Vagina (tissue), 2 donors: Measurements from ENCODE around the gene LHFPL3. TPM values are rescaled to one million over a fixed set of nuclear protein-coding genes. Genes with fewer than 3 reads are reported as not detected.

Source experiments
- DNase-seq, 2 donors: peaks; one replicate each; pipeline ENCODE4 v3.0.0-alpha.2; 2017; ENCODE audit errors: extremely low spot score in 2 of 2
- H3K27ac ChIP-seq: fragments of 200-600 bp; sonication (generic); one replicate; pipeline ENCODE4 v1.5.1; 2019
- H3K27me3 ChIP-seq: fragments of 200-600 bp; sonication (generic); one replicate; pipeline ENCODE4 v1.5.1; 2019
- H3K36me3 ChIP-seq, 2 donors: fragments of 200-600 bp; sonication (generic); one replicate each; pipeline ENCODE4 v1.5.1; 2017 to 2019
- H3K4me1 ChIP-seq: fragments of 200-600 bp; sonication (generic); one replicate; pipeline ENCODE4 v1.5.1; 2019
- H3K4me3 ChIP-seq, 2 donors: fragments of 200-600 bp; sonication (generic); 1 replicate in 1 of 2; 2 replicates in 1 of 2; pipeline ENCODE4 v1.5.1; 2016 to 2019
- H3K9me3 ChIP-seq: fragments of 200-600 bp; sonication (generic); one replicate; pipeline ENCODE4 v1.5.1; 2019
- CTCF ChIP-seq, 3 experiments: fragments of 450-650 bp in 2 of 3; fragments of 200-600 bp in 1 of 3; sonication (generic) in 1 of 3; IDR thresholded peaks; one replicate each; pipeline ENCODE4 v1.5.1; 2017 to 2019; ENCODE audit warnings: antibody characterized with exemption in 3 of 3, mild to moderate bottlenecking in 2 of 3, moderate library complexity in 2 of 3
- POLR2A ChIP-seq, 2 donors: fragments of 450-650 bp; IDR thresholded peaks; one replicate each; pipeline ENCODE4 v1.6.1; 2017; ENCODE audit warnings: antibody characterized with exemption in 2 of 2, mild to moderate bottlenecking in 2 of 2, moderate library complexity in 2 of 2
- POLR2AphosphoS5 ChIP-seq, 2 donors: sonication (generic); formaldehyde crosslinking; IDR thresholded peaks; one replicate each; pipeline ENCODE4 v1.9.0; 2017; ENCODE audit warnings: antibody characterized with exemption in 2 of 2, mild to moderate bottlenecking in 2 of 2, low read depth in 1 of 2; ENCODE audit not compliant: insufficient read depth in 1 of 2
- intact Hi-C: fragments of 100-400 bp; cut with DNase I; formaldehyde crosslinking; loops from one replicate; pipeline ENCODE4 v1.15.1; 2023
- total RNA-seq: library from RNA; depleted of rRNA; stranded (reverse); fragments of >200 nt; gene quantifications from one replicate; pipeline ENCODE4 v1.2.3, GENCODE V29; 2016

LHFPL3 gene
- total RNA-seq, 1 donor from 2014 or later: not detected

- H3K4me3 ChIP-seq: no peak overlapping the region
- no peaks in the 10 kb centered on the region for H3K4me1 ChIP-seq
- intact Hi-C loops: no loop called here
- no peaks in the 10 kb centered on the region for H3K9me3 ChIP-seq
- no peak overlapping the region for H3K27ac ChIP-seq
- no peaks in the 10 kb centered on the region for H3K36me3 ChIP-seq
- H3K27me3 ChIP-seq: no peaks in the 10 kb centered on the region
- no peak for DNase-seq
- TF ChIP-seq CTCF (IDR thresholded peaks at IDR 0.05) (no peak), POLR2AphosphoS5 (IDR thresholded peaks at IDR 0.05; ENCODE audit: insufficient read depth in 1 of 2, low read depth in 1 of 2) (no peak), POLR2A (IDR thresholded peaks at IDR 0.05) (no peak)
These were observed 575.4 kb downstream of the LHFPL3 start for GRCh38 chr7:104903846-104904245.

GRCh38 chr7:104906032-104906431, 577.6 kb downstream of the LHFPL3 start:
- DNase-seq: no peak
- TF ChIP-seq POLR2A (IDR thresholded peaks at IDR 0.05) (no peak), CTCF (IDR thresholded peaks at IDR 0.05) (no peak), POLR2AphosphoS5 (IDR thresholded peaks at IDR 0.05; ENCODE audit: insufficient read depth in 1 of 2, low read depth in 1 of 2) (no peak)

GRCh38 chr7:104906556-104906955, 578.2 kb downstream of the LHFPL3 start:
- Histone ChIP-seq H3K27ac (no peak overlapping the region), H3K36me3 (no peaks in the 10 kb centered on the region), H3K9me3 (no peaks in the 10 kb centered on the region), H3K4me1 (no peaks in the 10 kb centered on the region), H3K4me3 (no peak overlapping the region), H3K27me3 (no peaks in the 10 kb centered on the region)
- TF ChIP-seq POLR2AphosphoS5 (IDR thresholded peaks at IDR 0.05; ENCODE audit: insufficient read depth in 1 of 2, low read depth in 1 of 2) (no peak), CTCF (IDR thresholded peaks at IDR 0.05) (no peak), POLR2A (IDR thresholded peaks at IDR 0.05) (no peak)
- DNase-seq: no peak
- intact Hi-C loops: no loop called here

More at GRCh38 chr7:104906032-104906431, 577.6 kb downstream of the LHFPL3 start:
- intact Hi-C loops: no loop called here
- Histone ChIP-seq H3K27ac (no peak overlapping the region), H3K4me1 (no peaks in the 10 kb centered on the region), H3K36me3 (no peaks in the 10 kb centered on the region), H3K9me3 (no peaks in the 10 kb centered on the region), H3K27me3 (no peaks in the 10 kb centered on the region), H3K4me3 (no peak overlapping the region)

GRCh38 chr7:104908636-104909035, 580.2 kb downstream of the LHFPL3 start:
- intact Hi-C loops: no loop called here
- DNase-seq: no peak
- H3K9me3 ChIP-seq: no peaks in the 10 kb centered on the region
- no peak overlapping the region for H3K27ac ChIP-seq
- no peaks in the 10 kb centered on the region for H3K27me3 ChIP-seq
- no peaks in the 10 kb centered on the region for H3K4me1 ChIP-seq
- TF ChIP-seq POLR2A (IDR thresholded peaks at IDR 0.05): no peak
- TF ChIP-seq CTCF (IDR thresholded peaks at IDR 0.05): no peak
- TF ChIP-seq POLR2AphosphoS5 (IDR thresholded peaks at IDR 0.05; ENCODE audit: insufficient read depth in 1 of 2, low read depth in 1 of 2): no peak
- H3K36me3 ChIP-seq: no peaks in the 10 kb centered on the region
- no peak overlapping the region for H3K4me3 ChIP-seq

GRCh38 chr7:104909096-104909495, 580.7 kb downstream of the LHFPL3 start:
- H3K36me3 ChIP-seq: no peaks in the 10 kb centered on the region
- DNase-seq: no peak
- H3K27me3 ChIP-seq: no peaks in the 10 kb centered on the region
- no peaks in the 10 kb centered on the region for H3K9me3 ChIP-seq
- no peak overlapping the region for H3K27ac ChIP-seq
- intact Hi-C loops: no loop called here
- H3K4me3 ChIP-seq: no peak overlapping the region
- no peak for TF ChIP-seq POLR2AphosphoS5 (IDR thresholded peaks at IDR 0.05; ENCODE audit: insufficient read depth in 1 of 2, low read depth in 1 of 2)
- no peak for TF ChIP-seq CTCF (IDR thresholded peaks at IDR 0.05)
- no peak for TF ChIP-seq POLR2A (IDR thresholded peaks at IDR 0.05)
- H3K4me1 ChIP-seq: no peaks in the 10 kb centered on the region
